GM03348 (cell line): Measurements from ENCODE around the gene HBA2.
"Not testable (repeated sequence)": the region's sequence is repeated elsewhere in the genome, so short reads cannot be mapped to it uniquely, and the experiment has no call there.

ENCODE experiments used
- DNase-seq: peaks from one replicate; pipeline ENCODE4 v3.0.0; 2012; ENCODE audit warnings: low spot score

Gene HBA2

DNA sequence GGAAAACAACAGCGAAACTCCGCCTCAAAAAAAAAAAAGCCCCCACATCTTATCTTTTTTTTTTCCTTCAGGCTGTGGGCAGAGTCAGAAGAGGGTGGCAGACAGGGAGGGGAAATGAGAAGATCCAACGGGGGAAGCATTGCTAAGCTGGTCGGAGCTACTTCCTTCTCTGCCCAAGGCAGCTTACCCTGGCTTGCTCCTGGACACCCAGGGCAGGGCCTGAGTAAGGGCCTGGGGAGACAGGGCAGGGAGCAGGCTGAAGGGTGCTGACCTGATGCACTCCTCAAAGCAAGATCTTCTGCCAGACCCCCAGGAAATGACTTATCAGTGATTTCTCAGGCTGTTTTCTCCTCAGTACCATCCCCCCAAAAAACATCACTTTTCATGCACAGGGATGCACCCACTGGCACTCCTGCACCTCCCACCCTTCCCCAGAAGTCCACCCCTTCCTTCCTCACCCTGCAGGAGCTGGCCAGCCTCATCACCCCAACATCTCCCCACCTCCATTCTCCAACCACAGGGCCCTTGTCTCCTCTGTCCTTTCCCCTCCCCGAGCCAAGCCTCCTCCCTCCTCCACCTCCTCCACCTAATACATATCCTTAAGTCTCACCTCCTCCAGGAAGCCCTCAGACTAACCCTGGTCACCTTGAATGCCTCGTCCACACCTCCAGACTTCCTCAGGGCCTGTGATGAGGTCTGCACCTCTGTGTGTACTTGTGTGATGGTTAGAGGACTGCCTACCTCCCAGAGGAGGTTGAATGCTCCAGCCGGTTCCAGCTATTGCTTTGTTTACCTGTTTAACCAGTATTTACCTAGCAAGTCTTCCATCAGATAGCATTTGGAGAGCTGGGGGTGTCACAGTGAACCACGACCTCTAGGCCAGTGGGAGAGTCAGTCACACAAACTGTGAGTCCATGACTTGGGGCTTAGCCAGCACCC is 2.6 kb downstream of the HBA2 start:
- DNase-seq = no peak

DNA sequence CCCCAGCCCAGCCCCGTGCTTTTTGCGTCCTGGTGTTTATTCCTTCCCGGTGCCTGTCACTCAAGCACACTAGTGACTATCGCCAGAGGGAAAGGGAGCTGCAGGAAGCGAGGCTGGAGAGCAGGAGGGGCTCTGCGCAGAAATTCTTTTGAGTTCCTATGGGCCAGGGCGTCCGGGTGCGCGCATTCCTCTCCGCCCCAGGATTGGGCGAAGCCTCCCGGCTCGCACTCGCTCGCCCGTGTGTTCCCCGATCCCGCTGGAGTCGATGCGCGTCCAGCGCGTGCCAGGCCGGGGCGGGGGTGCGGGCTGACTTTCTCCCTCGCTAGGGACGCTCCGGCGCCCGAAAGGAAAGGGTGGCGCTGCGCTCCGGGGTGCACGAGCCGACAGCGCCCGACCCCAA is 3.3 kb downstream of the HBA2 start:
- DNase-seq = not testable (repeated sequence)

DNA sequence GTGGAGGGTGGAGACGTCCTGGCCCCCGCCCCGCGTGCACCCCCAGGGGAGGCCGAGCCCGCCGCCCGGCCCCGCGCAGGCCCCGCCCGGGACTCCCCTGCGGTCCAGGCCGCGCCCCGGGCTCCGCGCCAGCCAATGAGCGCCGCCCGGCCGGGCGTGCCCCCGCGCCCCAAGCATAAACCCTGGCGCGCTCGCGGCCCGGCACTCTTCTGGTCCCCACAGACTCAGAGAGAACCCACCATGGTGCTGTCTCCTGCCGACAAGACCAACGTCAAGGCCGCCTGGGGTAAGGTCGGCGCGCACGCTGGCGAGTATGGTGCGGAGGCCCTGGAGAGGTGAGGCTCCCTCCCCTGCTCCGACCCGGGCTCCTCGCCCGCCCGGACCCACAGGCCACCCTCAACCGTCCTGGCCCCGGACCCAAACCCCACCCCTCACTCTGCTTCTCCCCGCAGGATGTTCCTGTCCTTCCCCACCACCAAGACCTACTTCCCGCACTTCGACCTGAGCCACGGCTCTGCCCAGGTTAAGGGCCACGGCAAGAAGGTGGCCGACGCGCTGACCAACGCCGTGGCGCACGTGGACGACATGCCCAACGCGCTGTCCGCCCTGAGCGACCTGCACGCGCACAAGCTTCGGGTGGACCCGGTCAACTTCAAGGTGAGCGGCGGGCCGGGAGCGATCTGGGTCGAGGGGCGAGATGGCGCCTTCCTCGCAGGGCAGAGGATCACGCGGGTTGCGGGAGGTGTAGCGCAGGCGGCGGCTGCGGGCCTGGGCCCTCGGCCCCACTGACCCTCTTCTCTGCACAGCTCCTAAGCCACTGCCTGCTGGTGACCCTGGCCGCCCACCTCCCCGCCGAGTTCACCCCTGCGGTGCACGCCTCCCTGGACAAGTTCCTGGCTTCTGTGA is 4.1 kb downstream of the HBA2 start, which contains the start of gene HBA1:
HBA1 (plus strand) TSS at position 204 of the 906 bp plus-strand sequence; CDS start at position 241, 37 bp downstream.
- DNase-seq = not testable (repeated sequence)

DNA sequence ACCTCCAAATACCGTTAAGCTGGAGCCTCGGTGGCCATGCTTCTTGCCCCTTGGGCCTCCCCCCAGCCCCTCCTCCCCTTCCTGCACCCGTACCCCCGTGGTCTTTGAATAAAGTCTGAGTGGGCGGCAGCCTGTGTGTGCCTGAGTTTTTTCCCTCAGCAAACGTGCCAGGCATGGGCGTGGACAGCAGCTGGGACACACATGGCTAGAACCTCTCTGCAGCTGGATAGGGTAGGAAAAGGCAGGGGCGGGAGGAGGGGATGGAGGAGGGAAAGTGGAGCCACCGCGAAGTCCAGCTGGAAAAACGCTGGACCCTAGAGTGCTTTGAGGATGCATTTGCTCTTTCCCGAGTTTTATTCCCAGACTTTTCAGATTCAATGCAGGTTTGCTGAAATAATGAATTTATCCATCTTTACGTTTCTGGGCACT is 4.7 kb downstream of the HBA2 start:
- peak; percentile 55 for DNase-seq

DNA sequence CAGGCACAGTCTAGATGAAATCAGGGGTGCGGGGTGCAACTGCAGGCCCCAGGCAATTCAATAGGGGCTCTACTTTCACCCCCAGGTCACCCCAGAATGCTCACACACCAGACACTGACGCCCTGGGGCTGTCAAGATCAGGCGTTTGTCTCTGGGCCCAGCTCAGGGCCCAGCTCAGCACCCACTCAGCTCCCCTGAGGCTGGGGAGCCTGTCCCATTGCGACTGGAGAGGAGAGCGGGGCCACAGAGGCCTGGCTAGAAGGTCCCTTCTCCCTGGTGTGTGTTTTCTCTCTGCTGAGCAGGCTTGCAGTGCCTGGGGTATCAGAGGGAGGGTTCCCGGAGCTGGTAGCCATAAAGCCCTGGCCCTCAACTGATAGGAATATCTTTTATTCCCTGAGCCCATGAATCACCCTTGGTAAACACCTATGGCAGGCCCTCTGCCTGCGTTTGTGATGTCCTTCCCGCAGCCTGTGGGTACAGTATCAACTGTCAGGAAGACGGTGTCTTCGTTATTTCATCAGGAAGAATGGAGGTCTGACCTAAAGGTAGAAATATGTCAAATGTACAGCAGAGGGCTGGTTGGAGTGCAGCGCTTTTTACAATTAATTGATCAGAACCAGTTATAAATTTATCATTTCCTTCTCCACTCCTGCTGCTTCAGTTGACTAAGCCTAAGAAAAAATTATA is 5.4 kb downstream of the HBA2 start:
- no peak for DNase-seq

DNA sequence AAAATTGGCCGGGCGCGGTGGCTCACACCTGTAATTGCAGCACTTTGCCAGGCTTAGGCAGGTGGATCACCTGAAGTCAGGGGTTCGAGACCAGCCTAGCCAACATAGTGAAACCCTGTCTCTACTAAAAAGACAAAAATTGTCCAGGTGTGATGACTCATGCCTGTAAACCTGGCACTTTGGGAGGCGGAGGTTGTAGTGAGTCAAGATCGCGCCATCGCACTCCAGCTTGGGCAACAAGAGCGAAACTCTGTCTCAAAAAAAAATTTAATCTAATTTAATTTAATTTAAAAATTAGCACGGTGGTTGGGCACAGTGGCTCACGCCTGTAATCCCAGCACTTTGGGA is 6.0 kb downstream of the HBA2 start:
- no peak for DNase-seq

DNA sequence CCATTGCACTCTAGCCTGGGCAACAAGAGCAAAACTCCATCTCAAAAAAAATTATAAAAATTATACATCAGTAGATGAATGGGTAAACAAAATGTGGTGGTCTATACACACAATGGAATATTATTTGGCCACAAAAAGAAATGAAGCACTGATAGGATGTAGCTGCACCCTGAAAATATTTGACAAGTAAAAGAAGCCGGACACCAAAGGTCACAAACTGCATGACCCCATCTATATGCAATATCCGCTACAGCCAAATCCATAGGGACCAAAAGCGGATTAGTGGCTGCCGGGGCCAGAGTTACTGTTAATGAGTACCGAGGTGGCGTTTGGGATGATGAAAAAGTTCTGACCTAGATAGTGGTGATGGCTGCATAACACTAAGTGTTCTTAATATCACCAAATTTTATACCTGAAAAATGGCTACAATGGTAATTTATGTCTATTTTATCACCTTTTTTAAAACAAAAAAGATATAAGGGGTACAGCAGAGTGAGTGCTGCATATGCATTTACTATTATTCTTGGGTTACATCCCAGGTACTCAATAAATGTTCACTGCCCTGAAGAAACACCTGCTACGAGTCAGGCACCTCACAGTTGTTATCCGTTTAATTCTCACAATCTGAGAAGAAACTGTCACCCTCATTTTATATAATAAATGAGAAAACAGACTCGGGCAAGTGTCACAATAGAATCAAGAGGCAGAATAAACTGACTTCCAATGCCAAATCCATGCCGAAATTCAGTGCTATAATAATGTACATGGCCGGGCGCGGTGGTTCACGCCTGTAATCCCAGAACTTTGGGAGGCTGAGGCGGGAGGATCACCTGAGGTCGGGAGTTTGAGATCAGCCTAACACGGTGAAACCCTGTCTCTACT is 6.8 kb downstream of the HBA2 start:
- DNase-seq = no peak

DNA sequence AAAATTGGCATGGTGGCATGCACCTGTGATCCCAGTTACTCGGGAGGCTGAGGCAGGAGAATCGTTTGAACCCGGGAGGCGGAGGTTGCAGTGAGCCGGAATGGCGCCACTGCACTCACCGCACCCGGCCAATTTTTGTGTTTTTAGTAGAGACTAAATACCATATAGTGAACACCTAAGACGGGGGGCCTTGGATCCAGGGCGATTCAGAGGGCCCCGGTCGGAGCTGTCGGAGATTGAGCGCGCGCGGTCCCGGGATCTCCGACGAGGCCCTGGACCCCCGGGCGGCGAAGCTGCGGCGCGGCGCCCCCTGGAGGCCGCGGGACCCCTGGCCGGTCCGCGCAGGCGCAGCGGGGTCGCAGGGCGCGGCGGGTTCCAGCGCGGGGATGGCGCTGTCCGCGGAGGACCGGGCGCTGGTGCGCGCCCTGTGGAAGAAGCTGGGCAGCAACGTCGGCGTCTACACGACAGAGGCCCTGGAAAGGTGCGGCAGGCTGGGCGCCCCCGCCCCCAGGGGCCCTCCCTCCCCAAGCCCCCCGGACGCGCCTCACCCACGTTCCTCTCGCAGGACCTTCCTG is 7.5 kb downstream of the HBA2 start, which contains the start of gene HBQ1:
HBQ1 (plus strand) TSS at position 359 of the 575 bp plus-strand sequence; CDS start at position 387, 28 bp downstream.
- DNase-seq = peak; percentile 78

DNA sequence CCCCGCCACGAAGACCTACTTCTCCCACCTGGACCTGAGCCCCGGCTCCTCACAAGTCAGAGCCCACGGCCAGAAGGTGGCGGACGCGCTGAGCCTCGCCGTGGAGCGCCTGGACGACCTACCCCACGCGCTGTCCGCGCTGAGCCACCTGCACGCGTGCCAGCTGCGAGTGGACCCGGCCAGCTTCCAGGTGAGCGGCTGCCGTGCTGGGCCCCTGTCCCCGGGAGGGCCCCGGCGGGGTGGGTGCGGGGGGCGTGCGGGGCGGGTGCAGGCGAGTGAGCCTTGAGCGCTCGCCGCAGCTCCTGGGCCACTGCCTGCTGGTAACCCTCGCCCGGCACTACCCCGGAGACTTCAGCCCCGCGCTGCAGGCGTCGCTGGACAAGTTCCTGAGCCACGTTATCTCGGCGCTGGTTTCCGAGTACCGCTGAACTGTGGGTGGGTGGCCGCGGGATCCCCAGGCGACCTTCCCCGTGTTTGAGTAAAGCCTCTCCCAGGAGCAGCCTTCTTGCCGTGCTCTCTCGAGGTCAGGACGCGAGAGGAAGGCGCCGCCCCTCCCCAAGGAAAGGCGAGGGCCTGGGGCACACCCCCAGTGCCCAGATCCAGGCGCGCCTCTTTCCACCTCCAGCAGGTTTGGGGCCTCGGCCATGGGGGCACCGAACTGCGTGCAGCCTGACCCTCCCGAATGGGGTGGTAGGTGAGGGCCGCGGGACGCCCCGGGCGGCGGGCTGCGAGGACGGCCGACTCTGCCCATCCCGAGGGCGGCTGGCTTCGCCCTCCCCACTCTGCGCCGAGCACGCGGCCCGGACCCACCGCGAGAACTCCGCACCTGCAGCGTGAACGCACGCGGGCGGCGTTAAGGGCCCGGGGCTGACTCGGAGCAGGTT is 8.2 kb downstream of the HBA2 start:
- peak; percentile 92 for DNase-seq

DNA sequence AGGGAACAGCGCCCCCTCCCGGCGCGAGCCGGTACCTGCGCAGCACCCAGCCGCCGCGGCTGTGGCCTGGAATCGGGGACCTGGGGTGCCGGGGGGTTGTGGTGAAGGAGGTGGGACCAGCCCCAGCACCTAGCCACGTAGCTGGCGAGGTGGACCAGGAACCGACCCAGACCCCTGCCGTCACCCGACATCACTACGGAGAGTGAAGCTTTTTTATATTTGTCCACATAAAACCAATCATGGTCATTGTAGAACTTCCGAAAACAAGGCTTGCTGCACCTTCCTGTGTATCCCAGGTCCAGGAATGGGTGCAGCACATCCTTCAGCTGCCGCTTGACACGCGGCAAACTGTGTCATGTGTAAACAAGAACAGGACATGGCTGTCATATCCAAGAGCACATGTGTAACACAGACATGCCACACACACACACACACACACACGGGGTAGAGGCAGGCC is 8.9 kb downstream of the HBA2 start:
- DNase-seq = no peak

DNA sequence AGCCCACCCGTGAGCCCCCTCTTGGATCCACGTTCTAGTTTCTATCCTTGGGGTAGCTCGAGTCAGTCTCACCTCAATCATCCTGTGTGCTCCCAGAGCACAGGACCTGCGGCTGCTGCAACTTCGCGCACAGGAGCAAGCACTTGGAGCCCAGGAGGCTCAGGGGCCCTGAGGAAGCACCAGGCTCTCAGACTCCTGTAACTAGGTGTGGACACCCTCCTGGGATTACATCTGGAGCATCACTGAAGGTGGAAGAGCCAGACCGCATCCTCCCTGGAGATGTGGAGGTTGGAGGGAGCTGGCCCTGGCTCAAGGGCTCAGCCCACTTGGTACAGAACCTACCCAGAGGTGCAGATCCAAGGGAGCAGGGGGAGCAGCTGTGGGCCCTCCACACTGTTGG is 10.3 kb downstream of the HBA2 start:
- DNase-seq = no peak

DNA sequence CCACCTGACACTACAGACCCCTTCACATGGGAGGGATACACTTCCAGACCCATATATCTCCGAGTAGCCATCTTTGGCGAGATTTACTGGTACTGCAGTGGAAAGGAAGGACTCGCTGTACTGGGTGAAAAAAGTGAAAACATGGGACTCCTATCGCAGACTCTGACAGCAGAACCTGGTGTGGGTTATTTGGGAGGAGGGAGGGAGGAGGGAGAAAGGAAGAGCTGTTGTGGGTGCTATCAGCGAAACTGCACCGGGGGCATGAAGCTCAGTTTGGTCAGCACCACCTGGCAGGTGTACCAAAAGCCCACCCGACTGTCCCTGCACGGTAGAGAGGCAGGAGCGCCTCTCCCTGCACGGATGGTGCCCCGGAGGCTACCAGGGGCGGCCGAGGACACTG is 12.5 kb downstream of the HBA2 start:
- no peak for DNase-seq

DNA sequence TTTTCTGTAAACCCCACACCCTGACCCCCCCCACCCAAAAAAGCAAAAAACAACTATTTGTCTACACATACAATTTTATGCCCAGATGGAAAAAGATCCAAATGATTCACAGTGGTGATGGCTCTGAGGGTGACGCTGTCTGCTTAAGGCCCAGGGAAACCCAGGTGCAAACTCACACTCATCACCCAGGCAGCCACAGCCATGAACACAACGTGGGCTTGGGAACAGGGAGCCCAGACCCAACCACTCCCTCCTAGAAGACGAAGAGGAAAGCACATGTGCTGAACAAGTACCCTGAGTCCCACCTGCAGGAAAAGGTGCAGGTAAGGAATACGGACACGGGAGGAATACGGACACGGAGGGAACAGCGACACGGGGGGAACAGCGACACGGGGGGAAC is 13.0 kb downstream of the HBA2 start:
- DNase-seq = no peak

DNA sequence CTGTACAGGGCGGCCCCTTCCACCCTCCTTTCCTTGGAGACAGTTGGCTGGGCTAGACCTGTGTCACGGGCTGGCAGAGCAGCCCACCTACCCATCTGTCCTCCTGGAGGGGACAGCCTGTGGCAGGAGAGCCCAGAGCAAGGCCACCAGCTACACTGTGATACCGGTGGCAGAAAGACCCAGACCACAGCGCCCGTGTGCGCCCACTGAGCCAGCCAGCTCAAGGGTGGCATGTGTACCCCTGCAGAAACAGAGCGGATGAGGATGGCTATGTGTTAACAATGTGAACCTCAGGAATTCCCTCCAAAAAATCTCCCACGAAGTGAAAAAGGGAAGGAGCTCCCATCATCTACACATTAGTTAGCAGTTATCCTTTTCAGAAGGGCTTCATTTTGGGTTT is 14.7 kb downstream of the HBA2 start:
- no peak for DNase-seq

DNA sequence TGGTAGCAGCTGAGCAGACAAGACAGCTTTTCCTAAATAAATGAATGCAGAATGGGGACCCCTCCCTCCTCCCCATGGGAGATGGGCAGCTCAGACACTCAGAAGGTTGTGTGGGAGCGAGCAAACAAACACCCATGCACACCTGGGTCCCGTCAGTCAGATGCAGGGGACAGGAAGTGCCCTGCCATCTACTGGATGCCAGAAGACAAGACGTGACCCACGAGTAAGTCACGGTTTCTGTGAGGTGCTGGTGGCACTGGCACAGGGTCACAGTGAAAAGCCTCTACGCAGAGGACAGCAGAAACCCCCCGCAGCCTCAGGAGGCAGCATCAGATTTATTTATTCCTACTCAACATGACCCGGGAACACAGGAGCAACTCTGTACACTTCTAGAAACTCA is 16.0 kb downstream of the HBA2 start:
- no peak for DNase-seq

DNA sequence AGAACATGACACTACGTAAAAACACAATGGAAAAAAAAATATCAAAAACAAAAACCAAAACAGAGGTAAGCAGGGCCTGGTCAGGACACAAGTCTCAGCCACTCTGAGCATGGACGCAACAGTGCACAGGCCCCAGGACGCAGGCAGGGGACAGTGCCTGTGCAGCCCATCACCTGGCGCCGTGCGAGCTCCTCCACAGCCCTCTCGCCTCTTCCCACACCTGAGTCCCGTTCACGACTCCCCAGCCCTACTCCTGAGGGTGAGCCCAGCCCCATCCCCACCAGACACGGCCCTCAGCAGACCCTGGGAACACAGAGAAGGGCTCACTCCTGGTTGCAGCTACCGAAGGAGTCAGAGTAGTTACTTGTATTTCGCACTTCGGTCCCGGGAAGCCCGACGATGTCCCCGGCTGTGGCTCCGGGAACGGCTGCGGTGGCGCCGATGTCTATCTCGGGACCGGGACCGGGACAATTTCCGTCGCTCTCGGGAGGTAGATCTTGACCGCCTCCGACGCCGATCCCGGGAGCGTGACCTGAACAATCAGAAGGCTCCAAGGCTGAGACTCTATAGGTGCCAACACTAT is 17.0 kb downstream of the HBA2 start:
- no peak for DNase-seq

DNA sequence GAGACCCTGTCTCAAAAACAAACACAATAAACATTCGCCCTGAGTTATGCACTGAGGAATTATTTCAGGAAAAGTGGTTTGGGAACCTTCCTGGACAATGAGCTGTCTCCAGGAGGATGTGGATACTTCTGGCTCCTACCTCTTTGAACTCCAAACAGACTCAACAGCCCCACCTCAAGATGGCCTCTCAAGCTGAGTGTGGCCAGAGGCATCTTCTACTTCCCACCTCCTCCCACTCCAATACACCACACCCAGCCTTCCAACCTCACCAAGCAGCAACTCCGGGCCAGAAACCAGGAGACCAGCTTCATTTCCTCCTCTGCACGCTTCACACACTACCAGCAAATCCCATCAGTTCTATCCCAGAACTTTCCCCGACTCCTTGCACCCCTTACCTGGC is 19.2 kb downstream of the HBA2 start:
- DNase-seq = no peak

DNA sequence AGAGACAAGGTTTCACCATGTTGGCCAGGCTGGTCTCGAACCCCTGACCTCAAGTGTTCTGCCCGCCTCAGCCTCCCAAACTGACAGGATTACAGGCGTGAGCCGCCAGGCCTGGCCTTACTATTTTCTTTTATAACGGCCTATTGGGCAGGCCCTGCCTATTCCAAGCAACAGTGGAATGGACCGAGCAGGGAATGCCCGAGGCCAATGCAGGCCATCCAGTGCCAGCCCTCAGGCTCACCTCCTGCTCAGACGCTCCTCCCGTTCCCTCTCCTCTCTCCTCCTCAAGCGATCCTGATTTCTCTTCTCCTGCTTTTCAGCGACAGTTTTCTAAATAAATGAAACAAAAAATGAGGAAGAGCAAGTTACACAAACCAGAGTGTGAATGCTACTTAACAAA is 20.0 kb downstream of the HBA2 start:
- no peak for DNase-seq

DNA sequence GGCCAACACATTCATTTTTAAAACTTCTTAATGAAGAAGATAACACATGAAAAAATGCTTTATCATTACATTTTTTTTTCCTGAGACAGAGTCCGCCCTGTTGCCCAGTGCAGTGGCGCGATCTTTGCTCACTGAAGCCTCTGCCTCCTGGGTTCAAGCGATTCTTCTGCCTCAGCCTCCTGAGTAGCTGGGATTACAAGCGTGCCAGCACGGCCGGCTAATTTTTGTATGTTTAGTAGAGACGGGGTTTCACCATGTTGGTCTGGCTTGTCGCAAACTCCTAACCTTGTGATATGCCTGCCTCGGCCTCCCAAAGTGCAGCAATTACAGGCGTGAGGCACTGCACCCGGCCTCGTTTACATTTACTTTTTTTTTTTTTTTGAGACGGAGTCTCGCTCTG is 20.8 kb downstream of the HBA2 start:
- no peak for DNase-seq
